ENCODE measurements around the gene UBAC2.

UBAC2 gene

DNA sequence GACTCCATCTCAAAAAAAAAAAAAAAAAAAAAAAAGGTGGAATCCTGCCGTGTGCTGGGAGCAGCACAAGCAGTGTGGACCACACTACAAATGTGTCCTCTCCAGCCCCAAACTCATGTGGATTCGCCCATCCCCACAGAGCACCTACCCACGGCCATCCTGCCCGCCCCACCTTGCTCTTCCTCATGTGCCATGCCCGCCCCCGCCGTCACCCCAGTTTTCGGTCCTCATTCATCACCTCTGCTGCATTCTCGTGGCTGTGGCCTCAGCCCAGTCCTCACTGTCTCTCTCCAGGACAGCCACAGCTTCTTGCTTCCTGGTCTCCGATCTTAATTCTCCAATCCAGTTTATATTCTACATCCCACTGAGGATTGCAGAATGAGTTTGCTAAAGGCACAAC is 220.6 kb downstream of the UBAC2 start:
- no peak overlapping the region for H3K4me3 ChIP-seq (ENCODE audit: low read depth in 1 of 2, low read length in 2 of 2)
- peak overlapping the region; percentile 58 for H3K27ac ChIP-seq (ENCODE audit: low read length)
- no peaks in the 10 kb centered on the region for H3K79me2 ChIP-seq (ENCODE audit: insufficient read depth, low read length)
- no peak for TF ChIP-seq EZH2 (IDR thresholded peaks at IDR 0.05; ENCODE audit: borderline replicate concordance, low read depth, low read length, severe bottlenecking)
- TF ChIP-seq, protein P1, sequence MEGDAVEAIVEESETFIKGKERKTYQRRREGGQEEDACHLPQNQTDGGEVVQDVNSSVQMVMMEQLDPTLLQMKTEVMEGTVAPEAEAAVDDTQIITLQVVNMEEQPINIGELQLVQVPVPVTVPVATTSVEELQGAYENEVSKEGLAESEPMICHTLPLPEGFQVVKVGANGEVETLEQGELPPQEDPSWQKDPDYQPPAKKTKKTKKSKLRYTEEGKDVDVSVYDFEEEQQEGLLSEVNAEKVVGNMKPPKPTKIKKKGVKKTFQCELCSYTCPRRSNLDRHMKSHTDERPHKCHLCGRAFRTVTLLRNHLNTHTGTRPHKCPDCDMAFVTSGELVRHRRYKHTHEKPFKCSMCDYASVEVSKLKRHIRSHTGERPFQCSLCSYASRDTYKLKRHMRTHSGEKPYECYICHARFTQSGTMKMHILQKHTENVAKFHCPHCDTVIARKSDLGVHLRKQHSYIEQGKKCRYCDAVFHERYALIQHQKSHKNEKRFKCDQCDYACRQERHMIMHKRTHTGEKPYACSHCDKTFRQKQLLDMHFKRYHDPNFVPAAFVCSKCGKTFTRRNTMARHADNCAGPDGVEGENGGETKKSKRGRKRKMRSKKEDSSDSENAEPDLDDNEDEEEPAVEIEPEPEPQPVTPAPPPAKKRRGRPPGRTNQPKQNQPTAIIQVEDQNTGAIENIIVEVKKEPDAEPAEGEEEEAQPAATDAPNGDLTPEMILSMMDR (IDR thresholded peaks at IDR 0.05; ENCODE audit: borderline replicate concordance, extremely low read depth, low read length, poor library complexity, severe bottlenecking): no peak
- H3K36me3 ChIP-seq (ENCODE audit: insufficient read depth, low read length): no peaks in the 10 kb centered on the region
- no peaks in the 10 kb centered on the region for H3K9me3 ChIP-seq (ENCODE audit: insufficient read depth, low read length, severe bottlenecking)
- no peak for DNase-seq
- H3K9ac ChIP-seq (ENCODE audit: low read depth, low read length): no peak overlapping the region
- H3K27me3 ChIP-seq (ENCODE audit: insufficient read depth, low read length, poor library complexity): no peaks in the 10 kb centered on the region
- no peak overlapping the region for H2AFZ ChIP-seq (ENCODE audit: low read depth, low read length)
- H3K4me1 ChIP-seq (ENCODE audit: insufficient read depth, low read length): peaks cover 87% of the 10 kb centered on the region
- no peak for ATAC-seq (ENCODE audit: insufficient read depth, low read depth)
- H3K4me2 ChIP-seq (ENCODE audit: insufficient read depth, low read length): no peak overlapping the region
- peaks cover 3% of the 10 kb centered on the region; the same call in 1 of the 2 replicates for H4K20me1 ChIP-seq (ENCODE audit: insufficient read depth, low read length)

DNA sequence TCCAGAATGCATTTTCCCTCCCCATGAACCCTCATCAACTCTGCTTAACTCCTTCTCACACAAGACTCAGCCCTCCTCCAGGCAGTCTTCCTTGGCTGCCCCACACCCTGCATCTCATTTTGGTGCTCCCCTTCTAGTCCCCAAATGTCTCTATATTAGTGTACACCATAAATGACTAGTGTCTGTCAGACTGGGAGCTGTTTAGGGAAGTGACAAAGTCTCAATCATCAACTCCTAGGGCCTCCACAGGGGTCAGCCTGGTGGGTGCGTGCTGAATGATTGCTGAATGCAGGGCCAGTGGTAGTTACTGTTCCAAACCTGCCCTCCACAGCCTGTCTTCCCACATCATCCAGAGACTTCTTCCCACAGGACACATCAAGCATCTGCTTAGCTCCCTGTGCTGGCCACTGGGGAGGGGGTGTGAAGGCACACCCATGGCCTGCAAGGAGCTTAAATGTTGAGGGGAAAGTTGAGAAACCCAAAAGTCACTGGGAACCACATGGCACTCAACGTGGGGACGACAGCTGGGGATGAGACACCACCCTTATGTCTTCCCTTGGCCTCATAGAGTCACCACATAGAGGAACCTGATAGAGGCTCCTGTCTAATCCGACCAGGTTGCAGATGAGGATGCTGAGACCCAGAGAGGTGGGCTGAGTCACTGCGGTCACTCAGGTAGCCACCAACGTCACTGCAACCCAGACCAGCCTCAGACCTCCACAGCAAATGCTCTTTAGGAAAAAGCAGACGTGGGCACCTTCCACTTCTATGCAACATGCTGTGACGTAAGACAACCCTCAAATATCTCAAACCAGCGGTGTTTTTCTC is 221.3 kb downstream of the UBAC2 start:
- H3K9ac ChIP-seq (ENCODE audit: low read depth, low read length): no peak overlapping the region
- no peak overlapping the region for H2AFZ ChIP-seq (ENCODE audit: low read depth, low read length)
- no peak overlapping the region for H3K4me3 ChIP-seq (ENCODE audit: low read depth in 1 of 2, low read length in 2 of 2)
- H3K27me3 ChIP-seq (ENCODE audit: insufficient read depth, low read length, poor library complexity): no peaks in the 10 kb centered on the region
- no peaks in the 10 kb centered on the region for H3K36me3 ChIP-seq (ENCODE audit: insufficient read depth, low read length)
- peaks cover 85% of the 10 kb centered on the region for H3K4me1 ChIP-seq (ENCODE audit: insufficient read depth, low read length)
- TF ChIP-seq, protein P1 (IDR thresholded peaks at IDR 0.05; ENCODE audit: borderline replicate concordance, extremely low read depth, low read length, poor library complexity, severe bottlenecking): no peak
- no peak for TF ChIP-seq EZH2 (IDR thresholded peaks at IDR 0.05; ENCODE audit: borderline replicate concordance, low read depth, low read length, severe bottlenecking)
- H3K9me3 ChIP-seq (ENCODE audit: insufficient read depth, low read length, severe bottlenecking): no peaks in the 10 kb centered on the region
- peak overlapping the region; percentile 58 for H3K27ac ChIP-seq (ENCODE audit: low read length)
- peaks cover 3% of the 10 kb centered on the region; the same call in 1 of the 2 replicates for H4K20me1 ChIP-seq (ENCODE audit: insufficient read depth, low read length)
- DNase-seq (no peak), ATAC-seq (ENCODE audit: insufficient read depth, low read depth) (no peak)
- no peaks in the 10 kb centered on the region for H3K79me2 ChIP-seq (ENCODE audit: insufficient read depth, low read length)
- H3K4me2 ChIP-seq (ENCODE audit: insufficient read depth, low read length): no peak overlapping the region

GRCh38 chr13:99422586-99423220 is 222.0 kb downstream of the UBAC2 start:
- no peak overlapping the region for H3K4me3 ChIP-seq (ENCODE audit: low read depth in 1 of 2, low read length in 2 of 2)
- no peak overlapping the region for H3K9ac ChIP-seq (ENCODE audit: low read depth, low read length)
- 0 out of 2 replicates have a peak overlapping the region, but pooled peaks have one; percentile 39 for H3K27ac ChIP-seq (ENCODE audit: low read length)
- peaks cover 3% of the 10 kb centered on the region; the same call in 1 of the 2 replicates for H4K20me1 ChIP-seq (ENCODE audit: insufficient read depth, low read length)
- peaks cover 78% of the 10 kb centered on the region for H3K4me1 ChIP-seq (ENCODE audit: insufficient read depth, low read length)
- DNase-seq: no peak
- no peak overlapping the region for H2AFZ ChIP-seq (ENCODE audit: low read depth, low read length)
- no peak overlapping the region for H3K4me2 ChIP-seq (ENCODE audit: insufficient read depth, low read length)
- H3K9me3 ChIP-seq (ENCODE audit: insufficient read depth, low read length, severe bottlenecking): no peaks in the 10 kb centered on the region
- no peak for ATAC-seq (ENCODE audit: insufficient read depth, low read depth)
- H3K27me3 ChIP-seq (ENCODE audit: insufficient read depth, low read length, poor library complexity): no peaks in the 10 kb centered on the region
- no peak for TF ChIP-seq EZH2 (IDR thresholded peaks at IDR 0.05; ENCODE audit: borderline replicate concordance, low read depth, low read length, severe bottlenecking)
- TF ChIP-seq, protein P1 (IDR thresholded peaks at IDR 0.05; ENCODE audit: borderline replicate concordance, extremely low read depth, low read length, poor library complexity, severe bottlenecking): no peak
- H3K79me2 ChIP-seq (ENCODE audit: insufficient read depth, low read length): no peaks in the 10 kb centered on the region
- no peaks in the 10 kb centered on the region for H3K36me3 ChIP-seq (ENCODE audit: insufficient read depth, low read length)

Data from DND-41 (cell line).